Memory B cell (primary cell): ENCODE data around the gene IGFALS.

Experiments
- ATAC-seq: fragments of 150-1000 bp; cut with Tn5 transposase; 2 replicates; pipeline ENCODE4 v1.10.0; 2021; ENCODE audit warnings: low read depth, mild to moderate bottlenecking, moderate library complexity
- DNase-seq, 2 donors: peaks; one replicate each; pipeline ENCODE4 v3.0.0; 2022; ENCODE audit warnings: low spot score in 2 of 2
- H3K27ac Mint-ChIP-seq: one replicate; pipeline ENCODE4 v1.8.0; 2022; ENCODE audit warnings: mild to moderate bottlenecking, moderate library complexity, mixed read lengths
- H3K27me3 Mint-ChIP-seq: one replicate; pipeline ENCODE4 v1.8.0; 2022; ENCODE audit warnings: mixed read lengths
- H3K36me3 Mint-ChIP-seq: one replicate; pipeline ENCODE4 v1.8.0; 2022; ENCODE audit warnings: mild to moderate bottlenecking, mixed read lengths
- H3K4me1 Mint-ChIP-seq: one replicate; pipeline ENCODE4 v1.8.0; 2022; ENCODE audit warnings: mixed read lengths
- H3K4me3 Mint-ChIP-seq: one replicate; pipeline ENCODE4 v1.8.0; 2022; ENCODE audit warnings: mild to moderate bottlenecking, moderate library complexity, mixed read lengths
- H3K9me3 Mint-ChIP-seq: one replicate; pipeline ENCODE4 v1.8.0; 2022; ENCODE audit warnings: mixed read lengths

Gene IGFALS

DNA sequence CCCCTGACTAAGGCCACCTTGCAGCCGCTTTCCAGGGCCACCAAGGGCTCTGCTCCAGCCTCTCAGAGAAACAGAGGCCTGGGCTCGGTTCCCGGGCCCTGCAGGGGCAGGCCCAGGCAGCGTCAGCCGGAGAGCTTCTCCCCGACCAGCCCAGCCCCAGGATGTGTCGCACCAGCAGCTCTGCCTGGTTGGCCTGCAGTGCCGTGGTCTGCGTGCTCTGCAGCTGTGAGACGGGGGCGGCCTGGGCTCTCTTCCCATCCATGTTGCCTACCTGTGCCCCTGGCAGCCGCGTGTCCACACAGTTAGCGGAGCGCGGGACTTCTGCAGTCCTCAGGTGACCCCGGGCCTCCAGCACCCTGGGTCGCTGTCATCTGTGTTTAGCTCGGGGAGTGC is 4.8 kb downstream of the IGFALS start:
- no peak overlapping the region for H3K27ac Mint-ChIP-seq
- peaks cover 4% of the 10 kb centered on the region for H3K36me3 Mint-ChIP-seq
- no peak for ATAC-seq

GRCh38 chr16:1788095-1788707 is 5.3 kb downstream of the IGFALS start:
- H3K9me3 Mint-ChIP-seq = no peaks in the 10 kb centered on the region
- DNase-seq (no peak), ATAC-seq (no peak)
- no peaks in the 10 kb centered on the region for H3K27me3 Mint-ChIP-seq
- no peak overlapping the region for H3K4me3 Mint-ChIP-seq
- no peak overlapping the region for H3K27ac Mint-ChIP-seq
- H3K36me3 Mint-ChIP-seq = peaks cover 4% of the 10 kb centered on the region
- H3K4me1 Mint-ChIP-seq = peaks cover 6% of the 10 kb centered on the region

More for the DNA sequence above, 4.8 kb downstream of the IGFALS start:
- DNase-seq = no peak
- Mint-ChIP-seq H3K27me3 (no peaks in the 10 kb centered on the region), H3K9me3 (no peaks in the 10 kb centered on the region), H3K4me1 (peaks cover 4% of the 10 kb centered on the region), H3K4me3 (no peak overlapping the region)

DNA sequence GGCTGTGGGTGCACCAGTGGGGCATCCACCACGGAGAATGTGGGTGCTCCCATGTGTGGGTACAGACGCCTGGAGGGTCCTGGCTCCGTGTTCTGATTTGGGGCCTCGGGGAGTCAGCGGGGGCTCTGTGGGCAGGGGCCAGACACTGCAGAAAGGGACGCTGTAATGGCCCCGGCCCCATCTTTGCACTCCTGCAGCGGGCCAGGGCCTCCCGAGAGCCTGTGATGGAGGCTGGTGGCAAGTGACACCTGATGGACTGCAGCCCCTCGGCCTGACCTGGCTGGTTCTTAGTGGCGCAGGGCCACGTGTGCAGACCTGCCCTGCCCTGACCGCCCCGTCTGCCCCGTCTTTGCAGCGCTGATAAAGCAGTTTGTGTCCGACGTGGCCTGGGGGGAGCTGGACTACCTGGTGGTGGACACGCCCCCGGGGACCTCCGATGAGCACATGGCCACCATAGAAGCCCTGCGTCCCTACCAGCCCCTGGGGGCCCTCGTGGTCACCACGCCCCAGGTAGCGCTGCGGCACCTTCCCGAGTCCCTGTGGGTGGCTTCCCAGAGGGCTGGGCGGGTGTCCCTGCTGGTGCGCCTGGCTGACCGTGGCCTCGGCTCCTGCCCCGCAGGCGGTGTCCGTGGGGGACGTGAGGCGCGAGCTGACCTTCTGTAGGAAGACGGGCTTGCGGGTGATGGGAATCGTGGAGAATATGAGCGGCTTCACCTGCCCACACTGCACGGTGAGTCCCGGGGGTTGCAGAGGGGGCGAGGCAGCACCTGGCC is 6.0 kb downstream of the IGFALS start:
- Mint-ChIP-seq H3K4me3 (no peak overlapping the region), H3K9me3 (no peaks in the 10 kb centered on the region), H3K4me1 (peaks cover 7% of the 10 kb centered on the region), H3K27me3 (no peaks in the 10 kb centered on the region), H3K36me3 (peaks cover 4% of the 10 kb centered on the region), H3K27ac (no peak overlapping the region)
- ATAC-seq (no peak), DNase-seq (no peak)

GRCh38 chr16:1787056-1787321 is 6.5 kb downstream of the IGFALS start:
- Mint-ChIP-seq H3K27me3 (no peaks in the 10 kb centered on the region), H3K27ac (no peak overlapping the region), H3K4me3 (no peak overlapping the region), H3K36me3 (peaks cover 4% of the 10 kb centered on the region), H3K4me1 (peaks cover 7% of the 10 kb centered on the region), H3K9me3 (no peaks in the 10 kb centered on the region)
- DNase-seq = no peak
- ATAC-seq = no peak

GRCh38 chr16:1786242-1787055 is 7.1 kb downstream of the IGFALS start:
- Mint-ChIP-seq H3K27me3 (no peaks in the 10 kb centered on the region), H3K36me3 (peaks cover 4% of the 10 kb centered on the region), H3K27ac (no peak overlapping the region), H3K4me1 (peaks cover 12% of the 10 kb centered on the region), H3K4me3 (no peak overlapping the region), H3K9me3 (no peaks in the 10 kb centered on the region)
- ATAC-seq (no peak), DNase-seq (no peak)

DNA sequence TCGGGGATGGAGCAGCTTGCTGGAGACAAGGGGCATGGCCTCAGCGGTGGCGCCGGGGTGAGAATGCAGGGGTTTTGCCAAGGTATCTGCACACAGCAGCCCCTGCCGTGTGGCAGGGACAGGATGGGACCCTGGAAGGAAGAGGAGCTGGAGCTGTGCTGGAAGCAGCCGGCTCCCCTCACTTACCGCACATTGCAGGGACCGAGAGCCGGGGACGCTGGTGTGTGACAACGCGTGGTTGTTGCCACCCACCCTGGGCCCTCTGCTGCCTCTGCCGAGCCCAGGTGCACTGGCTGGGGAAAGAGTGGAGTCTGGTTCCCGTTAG is 7.7 kb downstream of the IGFALS start:
- H3K4me1 Mint-ChIP-seq = peaks cover 12% of the 10 kb centered on the region
- ATAC-seq = no peak
- DNase-seq = no peak
- H3K9me3 Mint-ChIP-seq = no peaks in the 10 kb centered on the region
- H3K27ac Mint-ChIP-seq = no peak overlapping the region
- H3K36me3 Mint-ChIP-seq = peaks cover 4% of the 10 kb centered on the region
- H3K4me3 Mint-ChIP-seq = no peak overlapping the region
- no peaks in the 10 kb centered on the region for H3K27me3 Mint-ChIP-seq

GRCh38 chr16:1784977-1785845 is 8.3 kb downstream of the IGFALS start:
- no peaks in the 10 kb centered on the region for H3K9me3 Mint-ChIP-seq
- DNase-seq (no peak), ATAC-seq (no peak)
- no peak overlapping the region for H3K27ac Mint-ChIP-seq
- H3K27me3 Mint-ChIP-seq = no peaks in the 10 kb centered on the region
- H3K4me3 Mint-ChIP-seq = peak overlapping the region; percentile 57
- H3K36me3 Mint-ChIP-seq = peaks cover 4% of the 10 kb centered on the region
- peaks cover 12% of the 10 kb centered on the region for H3K4me1 Mint-ChIP-seq

DNA sequence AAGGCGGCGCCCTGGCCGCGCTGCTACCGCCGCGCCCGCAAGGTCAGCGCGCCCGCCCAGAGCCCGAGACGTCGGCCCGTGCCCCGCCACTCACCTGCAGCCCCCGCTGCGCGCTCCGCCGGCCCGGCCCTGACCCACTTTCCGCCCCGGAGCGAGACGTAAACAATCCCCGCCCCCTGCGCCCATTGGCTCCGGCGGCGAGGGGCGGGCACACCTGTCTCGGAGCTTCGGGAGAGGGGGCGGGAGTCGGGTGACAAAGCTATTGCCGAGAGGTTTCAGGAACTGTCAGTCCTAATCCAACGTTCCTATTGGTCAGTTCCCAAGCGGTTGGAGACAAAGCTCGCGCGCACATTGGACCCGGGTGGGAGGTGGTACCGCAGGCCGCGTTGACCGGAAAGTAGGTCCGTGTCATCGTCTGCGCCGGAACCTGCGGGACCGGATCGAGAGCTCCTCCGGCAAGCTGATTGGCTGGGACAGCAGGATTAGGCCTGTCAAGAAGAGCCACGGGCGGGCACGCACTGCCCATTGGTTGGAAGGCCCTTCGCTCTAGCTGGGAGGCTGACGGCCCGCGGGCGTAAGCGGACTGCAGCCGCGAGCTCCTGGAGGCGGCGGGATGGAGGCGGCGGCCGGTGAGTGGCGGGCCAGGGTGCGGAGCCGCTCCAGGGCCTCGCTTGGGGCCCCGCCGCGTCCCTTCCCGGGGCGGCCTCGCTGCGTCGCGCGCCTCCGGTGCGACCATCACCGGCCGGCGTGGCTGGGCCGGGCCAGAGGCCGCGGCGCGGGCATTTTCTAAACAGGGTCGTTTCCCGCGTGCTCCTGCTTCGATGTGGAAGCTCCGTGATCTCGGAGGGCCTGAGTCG is 10.9 kb downstream of the IGFALS start, which contains the start of the genes NUBP2 and SPSB3:
Gene NUBP2, plus strand, starts transcription at position 553 of the 857 bp plus-strand sequence. Its CDS starts 61 bp downstream, at position 614.
Gene SPSB3, minus strand, starts transcription at position 164 of the 857 bp plus-strand sequence. CDS start 1,088 bp downstream, outside the sequence.
- ATAC-seq (peak; percentile 84), DNase-seq (peak; percentile 90 to 94)
- Mint-ChIP-seq H3K4me3 (peak within 1 kb of the TSS; percentile 88), H3K27ac (peak within 1 kb of the TSS; percentile 43), H3K9me3 (no peaks in the 10 kb centered on the region), H3K36me3 (peaks cover 2% of the 10 kb centered on the region), H3K4me1 (peaks cover 13% of the 10 kb centered on the region), H3K27me3 (no peaks in the 10 kb centered on the region)

DNA sequence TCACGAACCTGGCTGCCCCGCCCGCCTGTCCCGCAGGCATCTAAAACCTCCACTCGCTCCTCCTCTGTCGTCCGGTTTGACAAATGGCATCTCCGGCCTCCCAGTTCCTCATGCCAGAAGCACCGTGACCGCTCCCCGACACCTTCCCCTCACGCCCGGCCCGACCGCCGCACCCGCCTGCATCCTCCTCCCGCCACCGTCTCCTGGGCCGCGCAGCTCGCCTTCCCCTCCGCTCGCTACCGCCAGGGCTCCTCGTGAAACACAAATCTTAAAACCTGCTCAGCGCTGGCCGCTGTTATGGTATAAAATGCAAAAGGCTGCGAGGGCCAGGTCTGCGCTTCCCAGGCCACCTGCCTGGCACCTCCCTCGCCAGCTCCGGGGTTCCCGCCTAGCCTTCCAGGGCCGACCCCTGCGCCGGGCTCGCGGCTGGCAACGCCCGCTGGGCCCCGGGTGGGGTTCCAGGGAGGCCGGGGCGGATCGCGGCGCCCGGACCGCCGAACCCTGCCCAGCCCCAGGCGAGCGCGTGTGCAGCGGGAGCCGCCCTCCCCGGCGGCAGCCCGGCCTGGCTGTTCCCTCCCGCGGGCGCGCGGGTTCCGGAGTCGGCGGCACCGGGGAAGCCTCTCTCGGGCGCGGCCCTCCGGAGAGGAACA is 11.6 kb downstream of the IGFALS start:
- Mint-ChIP-seq H3K4me3 (peak overlapping the region; percentile 88), H3K27me3 (no peaks in the 10 kb centered on the region), H3K36me3 (peaks cover 2% of the 10 kb centered on the region), H3K27ac (peak overlapping the region; percentile 43), H3K9me3 (no peaks in the 10 kb centered on the region), H3K4me1 (peaks cover 13% of the 10 kb centered on the region)
- peak; percentile 8 for ATAC-seq
- DNase-seq = no peak

DNA sequence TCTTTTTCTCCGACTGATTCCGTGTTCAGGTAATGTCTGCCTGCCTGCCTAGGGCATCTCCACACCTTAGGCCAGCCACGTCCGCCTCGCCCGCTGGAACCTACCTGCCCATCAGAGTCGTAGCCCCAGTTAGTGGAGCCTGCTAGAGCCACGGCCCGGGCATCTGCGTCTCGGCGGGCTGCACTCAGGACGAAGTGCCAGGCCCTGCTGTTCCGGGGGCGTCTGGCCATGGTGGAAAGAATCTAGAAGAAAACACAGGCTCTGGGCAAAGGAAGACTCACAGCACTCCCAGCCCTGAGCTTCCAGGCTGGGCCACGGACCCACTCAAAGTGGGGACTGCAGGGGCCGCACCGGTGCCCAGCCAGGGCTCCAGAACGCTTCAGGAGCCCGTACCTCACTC is 12.3 kb downstream of the IGFALS start:
- ATAC-seq (no peak), DNase-seq (peak in 1 of 2 donors; percentile 10)
- Mint-ChIP-seq H3K36me3 (peaks cover 2% of the 10 kb centered on the region), H3K4me3 (peak overlapping the region; percentile 83), H3K27me3 (no peaks in the 10 kb centered on the region), H3K27ac (peak overlapping the region; percentile 43), H3K4me1 (peaks cover 13% of the 10 kb centered on the region), H3K9me3 (no peaks in the 10 kb centered on the region)

GRCh38 chr16:1780677-1781072 is 12.8 kb downstream of the IGFALS start:
- Mint-ChIP-seq H3K27ac (no peak overlapping the region), H3K4me1 (peaks cover 13% of the 10 kb centered on the region), H3K4me3 (peak overlapping the region; percentile 14), H3K9me3 (no peaks in the 10 kb centered on the region), H3K27me3 (no peaks in the 10 kb centered on the region), H3K36me3 (peaks cover 2% of the 10 kb centered on the region)
- no peak for ATAC-seq
- no peak for DNase-seq

GRCh38 chr16:1779741-1780676 is 13.5 kb downstream of the IGFALS start:
- no peak for ATAC-seq
- H3K27ac Mint-ChIP-seq = no peak overlapping the region
- H3K4me3 Mint-ChIP-seq = no peak overlapping the region
- peaks cover 12% of the 10 kb centered on the region for H3K4me1 Mint-ChIP-seq
- H3K36me3 Mint-ChIP-seq = peaks cover 2% of the 10 kb centered on the region
- no peaks in the 10 kb centered on the region for H3K27me3 Mint-ChIP-seq
- DNase-seq = no peak
- H3K9me3 Mint-ChIP-seq = no peaks in the 10 kb centered on the region
